Natural killer cell (primary cell): Measurements from ENCODE around the gene UPK3A. TPM values are rescaled to one million over a fixed set of nuclear protein-coding genes. Genes with fewer than 3 reads are reported as not detected.

ENCODE experiments used
- ATAC-seq, 3 donors: fragments of 150-1000 bp in 2 of 3; fragments of 200-7000 bp in 1 of 3; cut with Tn5 transposase; 1 replicate in 1 of 3; 2 replicates in 2 of 3; pipeline ENCODE4 v1.10.0; 2021; ENCODE audit warnings: mild to moderate bottlenecking in 2 of 3, moderate library complexity in 2 of 3
- DNase-seq, 2 donors: peaks; one replicate each; pipeline versions ENCODE4 v3.0.0 to v3.0.0-alpha.2; 2013 to 2021; ENCODE audit warnings: mixed read lengths in 1 of 2
- H3K27ac ChIP-seq: one replicate; pipeline ENCODE4 v1.5.1; 2013; ENCODE audit warnings: mild to moderate bottlenecking, low read length
- H3K27me3 ChIP-seq: one replicate; pipeline ENCODE4 v1.6.1; 2013; ENCODE audit warnings: low read length; ENCODE audit not compliant: control insufficient read depth, insufficient read depth
- H3K36me3 ChIP-seq: one replicate; pipeline ENCODE4 v1.6.1; 2013; ENCODE audit warnings: low read length; ENCODE audit not compliant: control insufficient read depth, insufficient read depth
- H3K4me1 ChIP-seq: one replicate; pipeline ENCODE4 v1.6.1; 2013; ENCODE audit warnings: low read length; ENCODE audit not compliant: control insufficient read depth, insufficient read depth
- H3K4me3 ChIP-seq: one replicate; pipeline ENCODE4 v1.5.1; 2013; ENCODE audit warnings: low read length
- H3K9me3 ChIP-seq: one replicate; pipeline ENCODE4 v1.6.1; 2013; ENCODE audit warnings: low read length; ENCODE audit not compliant: control insufficient read depth, insufficient read depth
- H3K27ac Mint-ChIP-seq, 2 donors: one replicate each; pipeline ENCODE4 v1.8.0; 2022; ENCODE audit warnings: mild to moderate bottlenecking in 2 of 2, mixed read lengths in 2 of 2, moderate library complexity in 1 of 2
- H3K27me3 Mint-ChIP-seq, 2 donors: one replicate each; pipeline ENCODE4 v1.8.0; 2022; ENCODE audit warnings: low read depth in 2 of 2, mixed read lengths in 2 of 2
- H3K36me3 Mint-ChIP-seq: one replicate; pipeline ENCODE4 v1.8.0; 2022; ENCODE audit warnings: mixed read lengths
- H3K4me1 Mint-ChIP-seq, 2 donors: one replicate each; pipeline ENCODE4 v1.8.0; 2022; ENCODE audit warnings: mixed read lengths in 2 of 2
- H3K4me3 Mint-ChIP-seq: one replicate; pipeline ENCODE4 v1.8.0; 2022; ENCODE audit warnings: mild to moderate bottlenecking, moderate library complexity, mixed read lengths
- H3K9me3 Mint-ChIP-seq, 2 donors: one replicate each; pipeline ENCODE4 v1.8.0; 2022; ENCODE audit warnings: mixed read lengths in 2 of 2
- WGBS: methylation state at CpG from one replicate; pipeline ENCODE4 v1.1.7; 2013; ENCODE audit warnings: missing lambda C conversion rate; ENCODE audit not compliant: insufficient coverage; 5-methylcytosine and 5-hydroxymethylcytosine counted together
- intact Hi-C: fragments of 100-400 bp; cut with micrococcal nuclease; formaldehyde crosslinking; loops from one replicate; pipeline ENCODE4 v1.14.2; 2022
- total RNA-seq, 4 donors: library from RNA; stranded (reverse); fragments of 120-200 nt in 1 of 4; gene quantifications; one replicate each; pipeline versions ENCODE4 v1.2.3 to v1.2.4, GENCODE V29; 2013 to 2022
- TF ChIP-seq, protein P1 (sequence below): fragments of 200-600 bp; IDR thresholded peaks from one replicate; pipeline ENCODE4 v1.8.0; 2022; ENCODE audit warnings: antibody characterized with exemption

Gene UPK3A
- total RNA-seq, 3 donors from 2014 or later (not counting 1 experiment from before 2014, with no cell fraction given): 0.49 TPM; not detected in 2

DNA sequence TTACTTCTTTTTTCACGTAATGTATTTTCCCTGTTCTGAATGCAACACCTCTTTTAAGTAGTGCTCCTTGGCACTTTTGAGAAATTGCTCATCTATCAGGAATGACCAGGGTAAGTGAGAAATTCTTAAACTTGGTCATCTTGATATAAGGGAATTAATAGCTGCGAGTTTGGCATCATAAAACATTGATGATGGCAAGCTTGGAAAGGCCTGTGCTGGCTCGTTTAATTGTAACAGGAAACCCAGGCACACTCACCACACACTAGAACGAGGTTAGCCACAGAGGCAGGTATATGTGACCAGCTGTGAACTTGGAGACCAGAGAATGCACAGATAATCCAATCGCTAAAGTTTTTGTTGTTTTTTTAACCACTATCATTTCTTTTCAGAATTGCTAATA lies 49.3 kb downstream of the UPK3A start:
- Mint-ChIP-seq H3K4me1 (peaks cover 7 to 8% of the 10 kb centered on the region in 2 donors), H3K27me3 (no peaks in the 10 kb centered on the region), H3K9me3 (no peaks in the 10 kb centered on the region), H3K4me3 (no peak overlapping the region), H3K27ac (no peak overlapping the region), H3K36me3 (peaks cover 22% of the 10 kb centered on the region)
- peak in 1 of 3 donors; percentile 49 for ATAC-seq
- 29% methylated on average over 5 of the region's 5 CpGs for WGBS
- Histone ChIP-seq H3K27ac (no peak overlapping the region), H3K27me3 (no peaks in the 10 kb centered on the region), H3K36me3 (peaks cover 49% of the 10 kb centered on the region), H3K4me3 (no peak overlapping the region), H3K4me1 (peaks cover 15% of the 10 kb centered on the region), H3K9me3 (no peaks in the 10 kb centered on the region)
- intact Hi-C loops: no loop called here
- TF ChIP-seq, protein P1, sequence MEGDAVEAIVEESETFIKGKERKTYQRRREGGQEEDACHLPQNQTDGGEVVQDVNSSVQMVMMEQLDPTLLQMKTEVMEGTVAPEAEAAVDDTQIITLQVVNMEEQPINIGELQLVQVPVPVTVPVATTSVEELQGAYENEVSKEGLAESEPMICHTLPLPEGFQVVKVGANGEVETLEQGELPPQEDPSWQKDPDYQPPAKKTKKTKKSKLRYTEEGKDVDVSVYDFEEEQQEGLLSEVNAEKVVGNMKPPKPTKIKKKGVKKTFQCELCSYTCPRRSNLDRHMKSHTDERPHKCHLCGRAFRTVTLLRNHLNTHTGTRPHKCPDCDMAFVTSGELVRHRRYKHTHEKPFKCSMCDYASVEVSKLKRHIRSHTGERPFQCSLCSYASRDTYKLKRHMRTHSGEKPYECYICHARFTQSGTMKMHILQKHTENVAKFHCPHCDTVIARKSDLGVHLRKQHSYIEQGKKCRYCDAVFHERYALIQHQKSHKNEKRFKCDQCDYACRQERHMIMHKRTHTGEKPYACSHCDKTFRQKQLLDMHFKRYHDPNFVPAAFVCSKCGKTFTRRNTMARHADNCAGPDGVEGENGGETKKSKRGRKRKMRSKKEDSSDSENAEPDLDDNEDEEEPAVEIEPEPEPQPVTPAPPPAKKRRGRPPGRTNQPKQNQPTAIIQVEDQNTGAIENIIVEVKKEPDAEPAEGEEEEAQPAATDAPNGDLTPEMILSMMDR: no peak
- peak in 1 of 2 donors; percentile 34 for DNase-seq

DNA sequence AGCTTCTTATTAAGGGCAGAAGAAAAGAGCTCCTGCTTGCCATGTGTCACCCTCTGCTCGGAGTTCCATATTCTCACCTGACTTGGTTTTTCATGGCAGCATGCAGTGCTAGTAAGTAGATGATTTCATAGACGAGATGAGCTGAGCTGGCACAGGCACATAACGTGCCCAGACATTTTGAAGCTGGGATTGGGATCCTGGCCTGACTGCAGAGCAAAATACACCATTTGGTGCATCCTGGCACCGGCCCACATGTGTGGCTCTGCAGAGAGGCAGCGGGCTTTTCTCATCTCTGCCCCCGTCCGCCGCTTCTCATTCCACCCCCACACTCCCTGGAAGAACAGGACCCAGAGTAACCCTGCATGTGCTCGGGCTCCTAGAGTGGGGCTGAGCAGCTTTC lies 49.8 kb downstream of the UPK3A start:
- intact Hi-C loops: no loop called here
- Histone ChIP-seq H3K27me3 (no peaks in the 10 kb centered on the region), H3K4me3 (no peak overlapping the region), H3K27ac (no peak overlapping the region), H3K9me3 (no peaks in the 10 kb centered on the region), H3K36me3 (peaks cover 45% of the 10 kb centered on the region), H3K4me1 (peaks cover 15% of the 10 kb centered on the region)
- H3K4me1 Mint-ChIP-seq: peaks cover 7 to 8% of the 10 kb centered on the region in 2 donors
- H3K27me3 Mint-ChIP-seq: no peaks in the 10 kb centered on the region
- ATAC-seq: no peak
- no peaks in the 10 kb centered on the region for H3K9me3 Mint-ChIP-seq
- TF ChIP-seq, protein P1: no peak
- peaks cover 22% of the 10 kb centered on the region for H3K36me3 Mint-ChIP-seq
- WGBS: 90% methylated on average over 9 of the region's 9 CpGs
- no peak overlapping the region for H3K4me3 Mint-ChIP-seq
- DNase-seq: no peak
- no peak overlapping the region for H3K27ac Mint-ChIP-seq

DNA sequence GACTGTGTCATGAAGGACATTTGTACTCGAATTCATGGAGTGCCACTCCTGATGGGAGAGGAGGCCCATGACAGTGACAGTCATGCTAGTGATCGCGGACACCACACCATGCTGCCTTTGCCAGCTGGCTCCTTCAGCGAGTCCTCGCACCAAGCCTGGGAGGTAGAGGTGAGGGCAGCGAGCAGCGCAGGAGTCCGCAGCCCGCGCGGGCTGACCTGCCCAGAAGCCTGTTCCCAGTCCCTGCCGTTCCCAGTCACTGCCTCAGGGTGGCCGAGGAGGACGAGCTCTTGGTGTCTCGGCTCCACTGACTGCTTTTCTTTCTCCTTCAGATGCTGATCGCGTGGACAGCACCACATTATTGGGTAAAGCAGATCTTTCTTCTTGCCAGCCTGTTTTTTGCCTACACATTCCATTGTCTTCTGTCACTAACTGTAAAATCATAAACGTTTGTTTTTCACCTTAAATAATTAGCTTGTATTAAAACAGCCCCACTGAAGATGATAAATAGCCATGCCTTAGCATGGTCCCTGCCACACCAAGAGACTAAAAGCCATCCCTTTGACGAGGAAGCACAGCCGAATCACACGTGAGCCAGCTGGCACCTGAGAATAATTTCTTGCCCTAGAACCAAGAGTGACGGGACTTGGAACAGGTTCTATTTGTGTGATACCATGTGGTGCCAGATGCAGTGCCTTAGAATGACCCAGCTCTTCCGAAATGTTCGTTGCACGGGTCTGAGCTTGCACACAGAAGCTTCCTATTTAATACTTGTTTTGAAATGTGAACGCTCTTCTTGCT lies 50.5 kb downstream of the UPK3A start:
- no peak overlapping the region for H3K4me3 Mint-ChIP-seq
- TF ChIP-seq, protein P1: no peak
- intact Hi-C loops: no loop called here
- no peak overlapping the region for H3K4me3 ChIP-seq
- peaks cover 46% of the 10 kb centered on the region for H3K36me3 ChIP-seq
- DNase-seq: no peak
- no peaks in the 10 kb centered on the region for H3K27me3 ChIP-seq
- H3K27me3 Mint-ChIP-seq: no peaks in the 10 kb centered on the region
- no peak for ATAC-seq
- H3K4me1 ChIP-seq: peaks cover 15% of the 10 kb centered on the region
- WGBS: 88% methylated on average over 26 of the region's 26 CpGs
- no peaks in the 10 kb centered on the region for H3K9me3 Mint-ChIP-seq
- H3K4me1 Mint-ChIP-seq: peaks cover 7 to 8% of the 10 kb centered on the region in 2 donors
- H3K27ac Mint-ChIP-seq: no peak overlapping the region
- H3K27ac ChIP-seq: no peak overlapping the region
- H3K36me3 Mint-ChIP-seq: peaks cover 26% of the 10 kb centered on the region
- H3K9me3 ChIP-seq: no peaks in the 10 kb centered on the region
